ENCODE data around the gene ZNF75A. TPM values are rescaled to one million over a fixed set of nuclear protein-coding genes. Genes with fewer than 3 reads are reported as not detected.
A peak's percentile ranks its signal among the peaks of the same experiment; 100 is the strongest.

Gene ZNF75A
- total RNA-seq, 1 donor from 2014 or later, result 8.3 TPM

DNA sequence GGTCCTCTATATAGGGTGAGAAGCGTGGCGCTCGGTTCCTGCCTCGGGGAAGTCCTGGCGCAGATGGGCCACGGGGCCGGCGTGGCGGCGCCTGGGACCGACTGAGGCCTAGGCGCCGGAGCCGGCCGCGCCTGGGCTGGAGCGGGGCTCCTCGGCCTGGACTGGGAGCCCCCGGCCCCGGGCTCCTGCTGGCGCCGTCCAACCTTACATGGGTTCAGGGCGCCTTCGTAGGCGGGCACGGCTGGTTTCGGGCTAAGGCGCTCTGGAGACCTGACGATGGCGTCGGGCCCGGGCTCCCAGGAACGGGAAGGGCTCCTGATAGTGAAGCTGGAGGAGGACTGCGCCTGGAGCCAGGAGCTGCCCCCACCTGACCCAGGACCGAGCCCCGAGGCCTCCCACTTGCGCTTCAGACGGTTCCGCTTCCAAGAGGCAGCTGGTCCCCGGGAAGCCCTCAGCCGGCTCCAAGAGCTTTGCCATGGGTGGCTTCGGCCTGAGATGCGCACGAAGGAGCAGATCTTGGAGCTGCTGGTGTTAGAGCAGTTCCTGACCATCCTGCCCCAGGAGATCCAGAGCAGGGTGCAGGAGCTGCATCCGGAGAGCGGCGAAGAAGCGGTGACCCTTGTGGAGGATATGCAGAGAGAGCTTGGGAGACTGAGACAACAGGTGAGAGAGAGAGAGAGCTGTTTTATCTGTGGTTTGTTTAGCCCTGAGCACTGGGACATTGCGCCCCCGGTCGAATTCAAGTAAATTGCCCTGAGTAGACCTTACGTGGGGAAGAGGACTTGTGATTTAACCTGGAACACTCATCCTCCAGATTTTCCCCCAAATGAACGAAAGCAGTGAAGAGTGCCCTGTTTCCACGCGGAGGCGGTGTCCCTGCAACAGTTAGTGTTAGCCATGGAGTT, 21.5 kb upstream of the ZNF75A start:
- peaks cover 12 to 13% of the 10 kb centered on the region in 2 donors for H3K4me1 ChIP-seq
- peak overlapping the region; percentile 92 to 96 for H3K4me3 ChIP-seq
- H3K36me3 ChIP-seq, result peaks cover 29 to 39% of the 10 kb centered on the region in 2 donors
- intact Hi-C loops (cut with DNase I), result loop anchor here (1.0 to 5.0 kb wide), 5 partner anchors 48 to 175 kb away; partner anchors contain the start of genes NAA60, ZNF174, ZNF200 and ZNF597
- TF ChIP-seq, protein P1, sequence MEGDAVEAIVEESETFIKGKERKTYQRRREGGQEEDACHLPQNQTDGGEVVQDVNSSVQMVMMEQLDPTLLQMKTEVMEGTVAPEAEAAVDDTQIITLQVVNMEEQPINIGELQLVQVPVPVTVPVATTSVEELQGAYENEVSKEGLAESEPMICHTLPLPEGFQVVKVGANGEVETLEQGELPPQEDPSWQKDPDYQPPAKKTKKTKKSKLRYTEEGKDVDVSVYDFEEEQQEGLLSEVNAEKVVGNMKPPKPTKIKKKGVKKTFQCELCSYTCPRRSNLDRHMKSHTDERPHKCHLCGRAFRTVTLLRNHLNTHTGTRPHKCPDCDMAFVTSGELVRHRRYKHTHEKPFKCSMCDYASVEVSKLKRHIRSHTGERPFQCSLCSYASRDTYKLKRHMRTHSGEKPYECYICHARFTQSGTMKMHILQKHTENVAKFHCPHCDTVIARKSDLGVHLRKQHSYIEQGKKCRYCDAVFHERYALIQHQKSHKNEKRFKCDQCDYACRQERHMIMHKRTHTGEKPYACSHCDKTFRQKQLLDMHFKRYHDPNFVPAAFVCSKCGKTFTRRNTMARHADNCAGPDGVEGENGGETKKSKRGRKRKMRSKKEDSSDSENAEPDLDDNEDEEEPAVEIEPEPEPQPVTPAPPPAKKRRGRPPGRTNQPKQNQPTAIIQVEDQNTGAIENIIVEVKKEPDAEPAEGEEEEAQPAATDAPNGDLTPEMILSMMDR (IDR thresholded peaks at IDR 0.05), result no peak
- peak overlapping the region; percentile 95 to 100 for H3K27ac ChIP-seq
- DNase-seq (ENCODE audit: low spot score in 2 of 2), result no peak
- peaks cover 25 to 26% of the 10 kb centered on the region in 2 donors for H3K9me3 ChIP-seq
- no peaks in the 10 kb centered on the region for H3K27me3 ChIP-seq

DNA sequence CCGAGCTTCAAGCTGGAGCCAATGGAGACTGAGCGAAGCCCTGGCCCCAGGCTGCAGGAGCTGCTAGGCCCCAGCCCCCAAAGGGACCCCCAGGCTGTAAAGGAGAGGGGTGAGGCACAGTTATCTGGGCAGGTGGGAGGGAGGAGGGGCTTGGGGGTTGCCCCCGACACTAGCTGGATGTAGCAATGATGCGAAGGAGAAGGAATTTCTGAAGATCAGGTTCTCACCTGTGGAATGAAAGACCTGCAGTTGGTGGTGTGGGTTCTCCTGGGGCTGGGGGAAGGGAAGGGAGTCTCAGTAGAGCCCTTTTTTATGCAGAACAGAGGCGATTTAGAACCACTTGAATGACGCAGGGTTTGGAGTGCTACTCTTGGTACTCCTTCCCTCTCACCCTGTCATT, 20.2 kb upstream of the ZNF75A start:
- intact Hi-C loops (cut with DNase I), result no loop called here
- H3K36me3 ChIP-seq, result peaks cover 43 to 52% of the 10 kb centered on the region in 2 donors
- TF ChIP-seq, protein P1 (IDR thresholded peaks at IDR 0.05), result no peak
- H3K27me3 ChIP-seq, result no peaks in the 10 kb centered on the region
- DNase-seq (ENCODE audit: low spot score in 2 of 2), result no peak
- H3K4me1 ChIP-seq, result peaks cover 12 to 13% of the 10 kb centered on the region in 2 donors
- H3K9me3 ChIP-seq, result peaks cover 38 to 40% of the 10 kb centered on the region in 2 donors
- H3K27ac ChIP-seq, result no peak overlapping the region
- H3K4me3 ChIP-seq, result peak overlapping the region; percentile 92 to 96

DNA sequence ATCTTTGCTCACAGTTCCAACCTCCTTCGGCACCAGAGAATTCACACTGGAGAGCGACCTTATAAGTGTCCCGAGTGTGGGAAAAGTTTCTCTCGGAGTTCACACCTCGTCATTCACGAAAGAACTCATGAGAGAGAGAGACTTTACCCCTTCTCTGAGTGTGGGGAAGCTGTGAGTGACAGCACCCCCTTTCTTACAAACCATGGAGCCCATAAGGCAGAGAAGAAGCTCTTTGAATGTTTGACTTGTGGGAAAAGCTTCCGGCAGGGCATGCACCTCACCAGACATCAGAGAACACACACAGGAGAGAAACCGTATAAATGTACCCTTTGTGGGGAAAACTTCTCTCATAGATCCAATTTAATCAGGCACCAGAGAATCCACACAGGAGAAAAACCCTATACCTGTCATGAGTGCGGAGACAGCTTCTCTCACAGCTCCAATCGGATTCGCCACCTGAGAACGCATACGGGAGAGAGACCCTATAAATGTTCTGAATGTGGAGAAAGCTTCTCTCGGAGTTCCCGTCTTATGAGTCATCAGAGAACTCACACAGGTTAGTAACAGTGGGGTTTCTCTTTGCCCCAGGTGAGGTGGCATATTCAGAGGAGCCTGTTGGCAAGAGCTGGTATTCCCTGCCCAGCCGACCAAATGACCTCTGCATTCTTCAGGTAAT, 15.2 kb upstream of the ZNF75A start:
- H3K27me3 ChIP-seq, result no peaks in the 10 kb centered on the region
- peaks cover 87 to 90% of the 10 kb centered on the region in 2 donors for H3K9me3 ChIP-seq
- H3K27ac ChIP-seq, result no peak overlapping the region
- TF ChIP-seq, protein P1 (IDR thresholded peaks at IDR 0.05), result no peak
- H3K4me3 ChIP-seq, result peak overlapping the region in 1 of 2 donors; percentile 8
- intact Hi-C loops (cut with DNase I), result no loop called here
- DNase-seq (ENCODE audit: low spot score in 2 of 2), result no peak
- H3K4me1 ChIP-seq, result peaks cover under 1 to 3% of the 10 kb centered on the region in 2 donors
- peaks cover 67 to 91% of the 10 kb centered on the region in 2 donors for H3K36me3 ChIP-seq

DNA sequence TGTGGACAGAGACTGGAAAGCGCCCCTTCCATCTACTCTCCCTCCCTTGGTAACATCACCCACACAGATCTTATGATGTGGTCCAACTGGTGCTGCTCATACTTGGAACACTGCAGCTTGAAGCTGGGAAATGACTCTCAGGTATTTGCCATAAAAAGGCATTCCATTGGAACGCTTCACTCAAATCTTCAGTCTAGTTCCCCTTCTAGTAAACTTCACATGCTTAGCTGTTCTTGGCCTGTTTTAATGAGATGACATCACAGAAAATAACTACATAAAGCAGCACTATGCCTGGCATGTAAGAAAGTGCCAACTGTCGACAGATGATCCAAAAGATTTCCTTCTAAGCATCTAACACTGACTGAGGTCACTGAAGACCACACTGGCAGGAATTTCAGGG, 12.7 kb upstream of the ZNF75A start:
- peaks cover 89 to 100% of the 10 kb centered on the region in 2 donors for H3K9me3 ChIP-seq
- no peak overlapping the region for H3K4me3 ChIP-seq
- TF ChIP-seq, protein P1 (IDR thresholded peaks at IDR 0.05), result no peak

DNA sequence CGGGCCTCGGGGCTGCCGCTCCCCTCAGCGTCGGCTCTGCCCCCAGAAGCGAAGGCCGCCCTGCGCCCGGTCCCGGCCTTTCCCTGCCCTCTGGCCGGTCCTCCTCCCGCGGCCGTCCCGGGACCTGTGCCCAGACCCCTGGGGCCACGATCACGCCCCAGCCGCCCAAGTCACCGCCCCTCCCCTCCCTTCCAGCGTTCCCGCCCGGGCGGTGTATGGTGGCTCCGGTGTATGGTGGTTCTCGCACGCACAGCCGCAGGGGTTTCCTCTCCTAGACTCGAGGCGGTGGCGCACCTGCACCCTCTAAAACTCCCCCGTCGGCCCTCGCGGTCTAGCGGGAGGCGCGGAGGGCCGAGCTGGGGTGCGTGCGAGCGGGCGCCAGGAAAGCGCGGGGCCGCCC, 10.1 kb upstream of the ZNF75A start:
- Histone ChIP-seq H3K4me1 (no peaks in the 10 kb centered on the region), H3K36me3 (peaks cover 34 to 63% of the 10 kb centered on the region in 2 donors), H3K9me3 (peaks cover 94 to 100% of the 10 kb centered on the region in 2 donors), H3K4me3 (no peak overlapping the region), H3K27me3 (no peaks in the 10 kb centered on the region), H3K27ac (no peak overlapping the region)
- TF ChIP-seq, protein P1 (IDR thresholded peaks at IDR 0.05), result no peak
- intact Hi-C loops (cut with DNase I), result no loop called here
- no peak for DNase-seq (ENCODE audit: low spot score in 2 of 2)

More for the DNA sequence above, 12.7 kb upstream of the ZNF75A start:
- no peaks in the 10 kb centered on the region for H3K27me3 ChIP-seq
- DNase-seq (ENCODE audit: low spot score in 2 of 2), result no peak
- H3K27ac ChIP-seq, result no peak overlapping the region
- intact Hi-C loops (cut with DNase I), result no loop called here
- no peaks in the 10 kb centered on the region for H3K4me1 ChIP-seq
- H3K36me3 ChIP-seq, result peaks cover 45 to 80% of the 10 kb centered on the region in 2 donors

Data from ascending aorta (tissue), 2 donors.